Measurements from ENCODE around the gene UBAP2L.

DNA sequence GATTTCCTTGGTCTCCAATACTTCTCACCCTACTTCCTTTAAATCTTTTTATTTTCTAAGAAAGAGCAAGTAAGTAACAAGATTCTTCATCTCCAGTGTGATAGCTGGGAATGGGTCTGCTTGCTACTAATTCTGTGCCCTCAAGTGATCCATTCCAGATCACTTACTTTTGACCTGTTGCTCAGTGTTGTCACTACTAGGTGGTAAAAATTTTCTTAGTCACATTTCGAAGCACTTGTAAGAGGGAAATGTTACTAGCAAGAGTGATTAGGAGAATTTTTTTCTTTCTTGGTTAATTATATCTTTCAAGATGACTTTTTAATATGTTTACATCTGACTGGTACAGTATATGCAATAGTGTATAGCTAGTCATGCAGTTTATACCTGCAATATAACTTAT lies 2.2 kb downstream of the UBAP2L start:
- TF ChIP-seq EZH2 (IDR thresholded peaks at IDR 0.05; ENCODE audit: insufficient read depth, poor library complexity, severe bottlenecking), result no peak
- no peak for TF ChIP-seq EZH2phosphoT487 (IDR thresholded peaks at IDR 0.05; ENCODE audit: insufficient read depth, low read depth)
